Colonic mucosa (tissue), 4 donors: ENCODE data around the gene DHX58. TPM values are rescaled to one million over a fixed set of nuclear protein-coding genes. Genes with fewer than 3 reads are reported as not detected.

Experiments
- DNase-seq: peaks from one replicate; pipeline ENCODE4 v3.0.0-alpha.2; 2020
- H3K27ac ChIP-seq: fragments of 200-600 bp; one replicate; pipeline ENCODE4 v1.8.0; 2021
- H3K27me3 ChIP-seq: fragments of 200-600 bp; one replicate; pipeline ENCODE4 v1.8.0; 2021
- H3K36me3 ChIP-seq: fragments of 200-600 bp; one replicate; pipeline ENCODE4 v1.8.0; 2021
- H3K4me1 ChIP-seq: fragments of 200-600 bp; one replicate; pipeline ENCODE4 v1.8.0; 2021; ENCODE audit warnings: mild to moderate bottlenecking
- H3K4me3 ChIP-seq: fragments of 200-600 bp; one replicate; pipeline ENCODE4 v1.8.0; 2021
- H3K9ac ChIP-seq, 2 donors: one replicate each; pipeline ENCODE4 v1.7.0; 2013; ENCODE audit warnings: control low read depth in 2 of 2, low read depth in 2 of 2, low read length in 2 of 2
- H3K9me3 ChIP-seq: fragments of 200-600 bp; one replicate; pipeline ENCODE4 v1.8.0; 2021
- CTCF ChIP-seq: fragments of 200-600 bp; IDR thresholded peaks from one replicate; pipeline ENCODE4 v1.8.0; 2022; ENCODE audit warnings: antibody characterized with exemption, mild to moderate bottlenecking
- intact Hi-C: fragments of 100-400 bp; cut with DNase I; formaldehyde crosslinking; loops from one replicate; pipeline ENCODE4 v1.14.1; 2022
- total RNA-seq, 2 donors: library from RNA; stranded (reverse); fragmentation: NEBNext Ultra II Directional in 1 of 2; extraction: Animal tissue kit (Norgen Biotek cat#: 25700) in 1 of 2; gene quantifications; one replicate each; pipeline ENCODE4 v1.2.1, GENCODE V29; 2021
- donor health status: healthy.
- donor health status: DM: no; HTN: no; CAD: no.
- donor health status: DM: no; HTN: no; CAD: no.

The DHX58 gene
- total RNA-seq, 2 donors from 2014 or later: 10.6 to 11.3 TPM

GRCh38 chr17:42056635-42057034, 55.9 kb downstream of the DHX58 start:
- no peak for TF ChIP-seq CTCF
- intact Hi-C loops: no loop called here
- H3K9ac ChIP-seq: no peak overlapping the region
- no peak overlapping the region for H3K4me3 ChIP-seq
- H3K9me3 ChIP-seq: no peaks in the 10 kb centered on the region
- H3K4me1 ChIP-seq: no peaks in the 10 kb centered on the region
- H3K27ac ChIP-seq: no peak overlapping the region
- H3K27me3 ChIP-seq: no peaks in the 10 kb centered on the region
- no peaks in the 10 kb centered on the region for H3K36me3 ChIP-seq
- DNase-seq: no peak

GRCh38 chr17:42055496-42055895, 57.0 kb downstream of the DHX58 start:
- DNase-seq: no peak
- no peaks in the 10 kb centered on the region for H3K4me1 ChIP-seq
- intact Hi-C loops: no loop called here

GRCh38 chr17:42055027-42055426, 57.5 kb downstream of the DHX58 start:
- TF ChIP-seq CTCF: no peak
- no peak overlapping the region for H3K4me3 ChIP-seq
- H3K9ac ChIP-seq: no peak overlapping the region
- intact Hi-C loops: no loop called here
- H3K27ac ChIP-seq: no peak overlapping the region
- H3K9me3 ChIP-seq: no peaks in the 10 kb centered on the region
- no peaks in the 10 kb centered on the region for H3K36me3 ChIP-seq
- peaks cover 2% of the 10 kb centered on the region for H3K4me1 ChIP-seq
- no peaks in the 10 kb centered on the region for H3K27me3 ChIP-seq
- no peak for DNase-seq

More at GRCh38 chr17:42055496-42055895, 57.0 kb downstream of the DHX58 start:
- H3K36me3 ChIP-seq: no peaks in the 10 kb centered on the region
- H3K4me3 ChIP-seq: no peak overlapping the region
- H3K27ac ChIP-seq: no peak overlapping the region
- H3K9ac ChIP-seq: no peak overlapping the region
- H3K27me3 ChIP-seq: no peaks in the 10 kb centered on the region
- no peak for TF ChIP-seq CTCF
- no peaks in the 10 kb centered on the region for H3K9me3 ChIP-seq

- H3K36me3 ChIP-seq: no peaks in the 10 kb centered on the region
- intact Hi-C loops: no loop called here
- H3K4me3 ChIP-seq: no peak overlapping the region
- no peaks in the 10 kb centered on the region for H3K9me3 ChIP-seq
- no peak overlapping the region for H3K9ac ChIP-seq
- H3K27me3 ChIP-seq: no peaks in the 10 kb centered on the region
- no peak overlapping the region for H3K27ac ChIP-seq
- peaks cover 3% of the 10 kb centered on the region for H3K4me1 ChIP-seq
- TF ChIP-seq CTCF: no peak
- no peak for DNase-seq
These were observed 58.6 kb downstream of the DHX58 start for GRCh38 chr17:42053731-42054500.

- no peak for TF ChIP-seq CTCF
- Histone ChIP-seq H3K4me3 (no peak overlapping the region), H3K9ac (no peak overlapping the region), H3K9me3 (no peaks in the 10 kb centered on the region), H3K36me3 (no peaks in the 10 kb centered on the region), H3K4me1 (peaks cover 3% of the 10 kb centered on the region), H3K27ac (no peak overlapping the region), H3K27me3 (no peaks in the 10 kb centered on the region)
- DNase-seq: no peak
- intact Hi-C loops: no loop called here
These were observed 60.1 kb downstream of the DHX58 start for GRCh38 chr17:42052346-42052877.
